NOMO-1 treated with DMSO at 0.1 percent for 48 hours (cell line): ENCODE data around the gene BRF1.

Experiments
- DNase-seq: peaks from one replicate; lab custom pipeline; 2025; ENCODE audit not compliant: unreplicated experiment; lab: John Stamatoyannopoulos, UW

The BRF1 gene

GRCh38 chr14:105197211-105197641 lies 103.6 kb downstream of the BRF1 start:
- peak; percentile 17 for DNase-seq

- DNase-seq = no peak
These were observed 104.4 kb downstream of the BRF1 start for GRCh38 chr14:105196265-105196960.

DNA sequence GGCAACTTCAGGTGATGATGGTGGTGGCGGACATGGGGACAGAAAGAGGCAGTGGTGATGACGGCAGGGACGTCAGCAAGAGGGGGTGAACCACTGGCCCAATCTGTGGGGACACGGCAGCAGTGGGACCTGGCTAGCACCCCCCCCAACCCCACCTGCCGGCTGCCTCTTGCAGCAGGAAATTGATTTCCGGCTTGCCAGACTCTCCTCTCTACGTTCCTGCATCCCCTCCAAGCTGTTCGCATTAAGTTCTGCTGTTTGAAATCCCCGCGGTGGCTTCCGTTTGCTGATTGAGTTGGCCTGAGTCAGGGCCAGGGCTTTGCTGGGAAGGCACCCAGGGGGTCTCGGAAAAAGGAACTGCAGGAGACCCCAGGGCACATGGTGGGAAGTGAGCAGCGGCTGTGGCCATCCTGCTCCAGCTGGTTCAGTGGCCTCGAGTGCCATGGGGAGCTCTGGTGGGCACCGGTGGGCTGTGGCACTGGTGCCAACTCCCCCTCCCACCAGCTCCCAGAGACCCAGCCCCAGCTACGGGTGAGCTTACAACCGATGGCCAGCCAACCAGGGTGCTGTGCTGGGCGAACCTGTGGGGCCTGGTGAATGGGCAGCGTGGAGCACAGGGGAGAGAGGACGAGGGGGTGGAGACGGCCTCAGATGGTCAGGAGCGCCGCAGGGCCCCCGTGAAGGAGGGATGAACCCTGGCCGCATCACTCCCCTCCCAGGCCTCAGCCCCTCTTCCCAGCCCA lies 105.1 kb downstream of the BRF1 start:
- DNase-seq = no peak

- DNase-seq = no peak
These were observed 105.8 kb downstream of the BRF1 start for GRCh38 chr14:105195051-105195450.

GRCh38 chr14:105193916-105194782 lies 106.7 kb downstream of the BRF1 start:
- no peak for DNase-seq

DNA sequence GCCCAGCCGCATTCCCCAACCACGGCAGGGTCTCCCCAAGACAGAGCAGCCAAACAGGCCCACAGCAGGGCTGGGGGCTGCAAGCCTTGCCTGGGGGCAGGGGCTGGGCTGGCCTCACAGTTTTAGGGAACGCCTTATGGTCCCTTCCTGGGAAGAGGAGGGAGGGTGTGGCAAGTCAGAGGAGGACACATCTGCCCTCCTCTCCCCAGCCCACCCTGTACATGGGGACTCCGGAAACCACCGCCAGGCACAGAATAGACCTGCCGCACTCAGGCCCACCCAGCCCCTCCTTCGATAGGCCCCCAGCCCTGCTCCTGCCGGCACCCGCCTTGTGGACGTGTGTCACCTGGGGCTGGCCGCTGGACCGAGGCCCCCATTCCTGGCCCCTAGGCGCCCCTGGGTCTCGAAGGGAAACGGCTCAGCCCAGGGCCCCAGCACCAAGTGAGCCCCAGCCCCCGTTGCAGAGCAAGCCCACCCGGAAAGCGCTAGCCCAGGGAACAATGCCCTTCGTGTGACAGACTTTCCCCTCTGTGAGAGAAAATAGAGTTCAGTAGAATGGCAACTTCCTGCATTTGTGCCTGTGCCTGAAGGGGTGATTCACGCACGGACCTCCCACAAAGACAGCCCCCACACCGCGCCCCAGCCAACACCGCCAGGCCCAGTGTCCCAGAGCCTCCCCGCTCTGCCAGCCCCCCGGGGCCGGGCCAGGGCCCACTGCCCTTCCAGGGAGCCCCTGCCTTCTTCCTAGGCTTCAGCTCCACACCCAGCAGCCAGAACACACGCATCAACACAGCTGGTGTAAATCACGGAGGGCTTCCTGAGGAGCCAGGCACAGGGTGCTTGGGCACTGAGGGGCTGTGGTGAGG lies 107.7 kb downstream of the BRF1 start:
- DNase-seq = peak; percentile 52

GRCh38 chr14:105187935-105188524 lies 112.8 kb downstream of the BRF1 start:
- DNase-seq = no peak

DNA sequence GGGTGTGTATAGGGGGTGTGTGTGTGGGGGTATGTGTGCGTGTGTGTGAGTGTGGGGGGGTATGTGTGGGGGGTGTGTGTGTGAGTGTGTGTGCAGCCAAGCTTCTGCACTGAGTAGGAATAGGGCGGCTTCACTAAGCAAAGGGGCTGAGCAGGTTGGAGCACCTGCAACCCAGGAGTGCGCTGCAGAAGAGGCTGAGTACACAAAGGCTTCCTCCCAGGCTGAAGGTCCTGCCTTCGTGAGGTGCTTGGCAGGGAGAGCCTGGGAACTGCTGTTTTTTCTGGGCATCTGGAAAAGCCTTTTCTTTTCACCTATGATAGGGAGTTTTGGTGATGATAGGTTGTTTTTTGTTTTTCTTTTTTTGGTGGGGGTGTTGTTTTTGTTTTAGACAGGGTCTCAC lies 113.7 kb downstream of the BRF1 start:
- no peak for DNase-seq

DNA sequence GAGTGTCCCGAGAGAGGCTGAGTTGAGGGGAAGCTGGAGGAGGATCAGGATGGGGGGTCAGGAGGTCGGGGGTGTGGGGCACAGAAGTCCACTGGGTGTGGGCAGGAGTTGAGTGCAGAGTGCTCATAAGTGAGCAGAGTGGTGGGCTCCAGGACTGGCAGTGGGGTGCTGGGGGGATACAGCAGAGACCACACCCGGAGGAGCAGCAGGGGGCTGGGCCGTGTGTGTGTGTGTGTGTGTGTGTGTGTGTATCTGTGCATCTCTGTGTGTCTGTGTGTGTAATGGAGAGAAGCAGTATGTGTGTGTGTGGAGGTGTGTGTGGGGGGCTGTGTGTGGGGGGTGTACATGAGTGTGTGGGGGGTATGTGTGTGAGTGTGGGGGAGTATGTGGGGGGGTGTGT lies 114.8 kb downstream of the BRF1 start:
- DNase-seq = no peak

DNA sequence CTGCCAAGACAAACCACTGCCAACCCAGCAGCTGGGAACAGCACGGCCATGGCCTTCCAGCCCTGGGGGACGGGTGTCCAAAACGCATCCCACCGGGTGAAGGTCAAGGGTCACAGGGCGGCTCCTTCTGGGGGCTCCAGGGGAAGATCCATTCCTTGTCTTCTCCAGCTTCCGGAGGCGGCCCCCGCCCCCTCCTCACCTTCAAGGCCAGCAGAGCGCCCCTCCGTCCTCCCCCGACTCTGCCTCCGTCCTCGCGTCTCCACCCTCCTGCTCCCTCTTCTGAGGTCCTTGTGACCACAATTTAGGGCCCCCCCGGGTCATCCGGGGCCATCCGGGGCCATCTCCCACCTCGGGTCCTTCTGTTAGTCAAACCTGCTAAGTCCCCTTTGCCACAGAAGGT lies 115.8 kb downstream of the BRF1 start:
- DNase-seq = no peak

- no peak for DNase-seq
These were observed 116.3 kb downstream of the BRF1 start for GRCh38 chr14:105184461-105184860.

DNA sequence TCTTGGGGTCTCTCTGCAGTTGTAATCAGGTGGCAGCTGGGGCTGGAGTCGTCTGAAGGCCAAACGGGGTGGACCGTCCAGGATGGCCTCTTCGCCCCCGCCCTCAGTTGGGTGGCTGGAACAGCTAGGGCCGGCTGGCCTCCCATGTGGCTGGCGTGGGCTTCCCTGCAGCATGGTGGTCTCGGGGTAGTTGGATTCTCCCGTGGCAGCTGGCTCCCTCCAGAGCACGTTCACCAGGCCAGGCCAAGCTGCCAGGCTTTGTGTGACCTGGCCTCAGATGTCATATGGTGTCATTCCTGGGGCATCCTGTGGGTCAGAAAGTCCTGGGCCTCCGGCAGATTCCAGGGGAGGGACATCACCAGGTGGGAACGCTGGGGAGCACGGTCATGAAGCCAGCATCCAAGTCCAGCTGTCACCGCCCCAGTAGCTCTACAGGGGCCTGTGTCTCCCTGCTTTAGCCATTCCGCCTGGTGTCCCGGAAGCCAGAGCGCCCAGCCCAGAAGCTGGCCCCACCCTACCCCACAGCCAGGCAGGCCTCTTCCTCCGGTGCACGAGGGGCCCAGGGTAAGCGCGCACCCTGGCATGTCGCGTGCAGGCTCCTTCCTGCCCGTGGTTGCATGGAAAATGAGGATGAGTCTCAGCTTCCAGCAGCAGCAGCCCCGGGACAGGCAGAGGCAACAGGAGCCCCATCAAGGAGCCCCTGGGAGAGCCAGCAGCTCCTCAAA lies 118.3 kb downstream of the BRF1 start:
- DNase-seq = no peak

DNA sequence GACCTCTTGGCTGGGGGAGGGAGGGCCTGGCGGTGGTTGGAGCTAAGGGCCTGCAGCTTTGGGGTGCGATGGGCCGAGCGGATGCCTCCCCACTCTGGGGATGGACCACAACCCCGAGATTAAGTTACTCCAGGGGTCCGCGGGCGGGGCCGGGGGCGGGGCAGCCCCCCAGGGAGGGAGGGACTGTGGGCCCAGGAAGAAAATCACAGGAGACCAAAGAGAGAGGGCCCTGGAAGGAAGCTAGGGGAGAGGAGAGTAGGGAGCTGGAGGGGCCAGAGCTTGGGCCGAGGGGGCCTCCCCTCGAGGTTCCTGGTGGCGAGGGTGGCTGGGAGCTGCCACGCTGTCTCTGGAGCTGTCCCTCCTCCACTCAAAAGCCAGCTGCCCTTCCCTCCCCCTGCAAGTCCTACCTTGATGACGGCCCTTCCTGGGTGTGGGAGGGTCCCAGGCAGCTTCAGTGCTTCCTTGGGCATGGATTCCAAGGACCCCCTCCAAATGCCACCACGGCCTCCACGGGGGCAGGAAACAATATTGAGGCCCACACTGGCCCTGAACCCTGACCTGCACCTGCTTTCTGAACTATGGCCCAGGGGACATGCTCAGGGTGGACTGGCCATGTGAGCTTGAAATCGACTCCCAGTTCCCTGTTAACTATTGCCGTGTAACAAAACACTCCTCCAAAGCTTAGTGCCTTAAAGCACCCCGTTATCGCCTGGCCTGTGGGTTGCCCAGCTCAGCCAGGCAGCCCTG lies 119.1 kb downstream of the BRF1 start:
- DNase-seq = no peak

DNA sequence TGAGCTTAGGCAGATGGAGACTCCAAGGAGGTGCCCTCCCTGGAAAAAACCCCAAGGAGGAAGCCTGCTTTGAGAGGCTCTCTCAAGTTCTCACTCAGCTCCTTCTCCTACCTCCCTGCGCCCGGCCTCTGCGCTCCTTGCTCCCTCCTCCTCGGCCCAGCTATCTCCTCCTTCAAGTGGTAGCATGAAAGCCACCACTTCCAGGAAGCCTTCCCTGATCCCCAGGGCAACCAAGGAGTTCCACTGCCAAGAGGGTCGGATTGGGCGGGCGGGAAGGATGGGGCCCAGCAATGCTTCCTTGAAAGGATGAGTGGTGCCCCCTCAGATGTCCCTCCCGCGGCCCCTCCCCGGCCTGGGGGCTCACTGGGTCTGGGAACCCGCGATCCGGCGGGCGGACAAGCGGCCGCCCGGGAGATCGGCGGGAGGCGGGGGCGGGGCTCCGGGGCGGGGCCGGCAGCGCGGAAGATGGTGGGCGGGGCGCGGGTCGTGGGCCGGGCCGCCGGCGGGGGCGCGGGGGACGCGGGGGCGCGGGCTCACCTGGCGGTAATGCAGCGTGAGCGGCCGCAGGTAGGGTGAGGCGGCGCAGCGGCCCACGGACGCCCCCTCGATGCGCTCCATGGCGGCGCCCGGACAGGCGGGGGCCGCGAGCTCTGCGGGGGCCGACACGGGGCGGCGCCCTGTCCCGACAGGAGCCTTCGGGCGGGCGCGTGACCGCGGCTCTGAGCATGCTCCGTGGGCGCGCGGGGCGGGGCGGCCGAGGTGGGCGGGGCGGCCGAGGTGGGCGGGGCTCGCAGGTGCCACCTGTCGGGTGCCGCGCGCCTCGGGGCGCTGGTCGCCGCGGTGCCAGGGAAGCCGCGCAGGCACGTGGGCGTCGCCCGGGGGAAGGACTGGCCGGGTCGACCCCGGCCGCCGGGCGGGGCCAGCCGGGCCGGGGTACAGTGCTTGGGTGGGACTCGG lies 119.9 kb downstream of the BRF1 start, which contains the start of gene NUDT14:
TSS of gene NUDT14 (minus strand) at position 721 of the 957 bp plus-strand sequence. CDS start at position 618, 103 bp downstream.
- DNase-seq = peak; percentile 17

GRCh38 chr14:105179191-105179590 lies 121.6 kb downstream of the BRF1 start:
- DNase-seq = no peak

DNA sequence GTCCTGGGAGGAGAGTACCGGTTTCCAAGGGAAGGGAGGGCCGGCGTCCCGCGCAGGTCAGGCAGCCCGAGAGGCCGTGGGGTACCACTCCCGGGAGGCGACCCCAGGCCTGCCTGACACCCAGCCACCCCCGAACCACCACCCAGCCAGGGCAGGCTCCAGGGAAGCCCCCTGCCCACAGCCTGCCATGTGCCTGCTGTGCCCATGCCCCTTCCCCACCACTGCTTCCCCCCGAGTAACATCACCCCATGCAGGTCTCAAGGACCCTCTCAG lies 122.0 kb downstream of the BRF1 start:
- DNase-seq = no peak

DNA sequence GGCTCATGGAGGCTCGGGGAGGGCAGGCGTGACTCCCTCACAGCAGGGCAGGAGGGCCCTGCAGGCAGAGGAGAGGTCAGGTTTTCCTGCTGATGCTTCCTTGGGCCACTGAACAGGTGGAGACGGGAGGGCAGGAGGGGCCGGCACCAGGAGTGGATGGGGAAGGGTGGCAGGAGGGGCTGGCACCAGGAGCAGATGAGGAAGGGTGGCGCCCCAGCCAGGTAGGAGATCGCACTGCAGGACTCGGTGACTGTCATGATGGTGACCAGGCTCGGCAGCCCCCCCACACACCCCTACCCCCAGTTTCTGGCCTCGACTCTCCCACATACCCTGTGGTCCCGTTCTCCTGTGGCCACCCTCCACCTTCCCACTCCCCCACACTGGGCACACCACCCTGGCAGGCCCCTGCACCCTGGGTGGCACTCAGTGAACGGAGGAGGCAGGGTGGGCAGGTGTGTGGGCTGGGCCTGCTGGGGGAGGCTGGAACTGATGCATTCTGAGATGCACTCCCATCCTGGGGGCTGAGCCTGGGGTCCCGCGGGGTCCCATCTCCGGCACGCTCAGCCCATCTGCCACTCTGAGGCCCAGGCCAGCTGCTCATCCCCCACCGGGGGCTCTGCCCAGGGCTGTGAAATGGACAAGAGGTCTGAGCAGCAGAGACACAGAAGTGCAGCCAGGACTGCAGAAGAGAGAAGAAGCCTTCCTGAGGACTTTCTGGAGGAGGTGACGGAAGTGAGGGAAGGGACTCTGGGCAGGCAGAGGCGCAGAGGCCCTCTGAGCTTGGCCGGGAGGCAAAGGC lies 122.5 kb downstream of the BRF1 start:
- no peak for DNase-seq
